Neural crest cell (in vitro differentiated cells): ENCODE measurements around the gene BAZ2B. TPM values are rescaled to one million over a fixed set of nuclear protein-coding genes. Genes with fewer than 3 reads are reported as not detected.

Experiments
- DNase-seq: peaks from one replicate; pipeline ENCODE4 v3.0.0; 2021; ENCODE audit warnings: low read depth, mixed read lengths, low spot score
- H3K27ac Mint-ChIP-seq: one replicate; pipeline ENCODE4 v1.8.0; 2021; ENCODE audit warnings: mild to moderate bottlenecking, mixed read lengths; ENCODE audit not compliant: unreplicated experiment
- H3K27me3 Mint-ChIP-seq: 2 replicates; pipeline ENCODE4 v1.8.0; 2021; ENCODE audit warnings: low read depth, mild to moderate bottlenecking, mixed read lengths
- H3K36me3 Mint-ChIP-seq: 2 replicates; pipeline ENCODE4 v1.8.0; 2021; ENCODE audit warnings: low read depth, mild to moderate bottlenecking, mixed read lengths
- H3K4me1 Mint-ChIP-seq: 2 replicates; pipeline ENCODE4 v1.8.0; 2021; ENCODE audit warnings: mixed read lengths
- H3K4me3 Mint-ChIP-seq: one replicate; pipeline ENCODE4 v1.8.0; 2021; ENCODE audit warnings: mild to moderate bottlenecking, mixed read lengths
- H3K9me3 Mint-ChIP-seq: 2 replicates; pipeline ENCODE4 v1.8.0; 2021; ENCODE audit warnings: mixed read lengths
- total RNA-seq: library from RNA; stranded (reverse); gene quantifications from 2 replicates; pipeline ENCODE4 v1.2.1, GENCODE V29; 2021
- TF ChIP-seq, protein P1 (sequence below): fragments of 200-600 bp; sonication (generic); conservative IDR thresholded peaks from 2 replicates; pipeline ENCODE4 v1.5.0; 2021; ENCODE audit warnings: antibody characterized with exemption, mild to moderate bottlenecking

Gene BAZ2B
- total RNA-seq, 1 donor from 2014 or later, result 65.9 TPM

DNA sequence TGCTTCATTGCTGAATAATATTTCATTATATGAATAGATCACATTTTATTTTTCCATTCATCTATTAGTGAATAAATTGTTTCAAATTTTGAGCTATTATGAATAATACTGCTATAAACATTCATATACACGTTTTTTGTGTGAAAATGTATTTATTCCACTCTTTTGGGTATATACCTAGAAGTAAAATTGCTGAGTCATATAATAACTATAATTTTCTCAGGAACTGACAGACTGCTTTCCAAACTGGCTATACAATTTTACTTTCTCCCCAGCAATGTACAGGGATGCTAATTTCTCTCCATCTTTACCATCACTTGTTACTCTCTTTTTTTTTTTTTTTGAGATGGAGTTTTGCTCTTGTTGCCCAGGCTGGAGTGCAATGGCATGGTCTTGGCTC is 35.5 kb upstream of the BAZ2B start:
- TF ChIP-seq, protein P1, sequence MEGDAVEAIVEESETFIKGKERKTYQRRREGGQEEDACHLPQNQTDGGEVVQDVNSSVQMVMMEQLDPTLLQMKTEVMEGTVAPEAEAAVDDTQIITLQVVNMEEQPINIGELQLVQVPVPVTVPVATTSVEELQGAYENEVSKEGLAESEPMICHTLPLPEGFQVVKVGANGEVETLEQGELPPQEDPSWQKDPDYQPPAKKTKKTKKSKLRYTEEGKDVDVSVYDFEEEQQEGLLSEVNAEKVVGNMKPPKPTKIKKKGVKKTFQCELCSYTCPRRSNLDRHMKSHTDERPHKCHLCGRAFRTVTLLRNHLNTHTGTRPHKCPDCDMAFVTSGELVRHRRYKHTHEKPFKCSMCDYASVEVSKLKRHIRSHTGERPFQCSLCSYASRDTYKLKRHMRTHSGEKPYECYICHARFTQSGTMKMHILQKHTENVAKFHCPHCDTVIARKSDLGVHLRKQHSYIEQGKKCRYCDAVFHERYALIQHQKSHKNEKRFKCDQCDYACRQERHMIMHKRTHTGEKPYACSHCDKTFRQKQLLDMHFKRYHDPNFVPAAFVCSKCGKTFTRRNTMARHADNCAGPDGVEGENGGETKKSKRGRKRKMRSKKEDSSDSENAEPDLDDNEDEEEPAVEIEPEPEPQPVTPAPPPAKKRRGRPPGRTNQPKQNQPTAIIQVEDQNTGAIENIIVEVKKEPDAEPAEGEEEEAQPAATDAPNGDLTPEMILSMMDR, result no peak
- H3K4me1 Mint-ChIP-seq, result no peaks in the 10 kb centered on the region
- H3K9me3 Mint-ChIP-seq, result peaks cover 17% of the 10 kb centered on the region
- no peak overlapping the region for H3K4me3 Mint-ChIP-seq
- H3K27ac Mint-ChIP-seq, result no peak overlapping the region
- DNase-seq, result no peak
- H3K36me3 Mint-ChIP-seq, result peaks cover 9% of the 10 kb centered on the region
- H3K27me3 Mint-ChIP-seq, result no peaks in the 10 kb centered on the region

DNA sequence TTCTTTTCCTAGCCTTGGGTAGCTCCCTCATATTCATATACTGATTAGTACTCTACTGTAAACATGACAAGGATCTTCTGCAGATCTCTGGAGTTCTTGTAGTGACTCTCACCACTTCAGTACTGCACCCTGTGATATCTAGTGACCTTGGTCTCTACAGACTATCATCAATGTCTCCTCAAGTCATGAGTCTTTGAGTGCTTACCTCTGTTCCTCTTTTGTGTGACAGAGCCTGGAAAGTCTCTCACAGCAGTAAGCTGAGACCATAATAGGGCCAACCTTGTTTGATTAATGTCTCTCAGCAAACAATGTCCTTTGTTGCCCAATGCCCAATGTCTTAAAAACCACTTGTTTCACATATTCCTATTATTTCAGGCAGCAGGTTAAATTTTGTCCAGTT is 34.2 kb upstream of the BAZ2B start:
- H3K9me3 Mint-ChIP-seq, result peaks cover 15% of the 10 kb centered on the region
- no peak overlapping the region for H3K27ac Mint-ChIP-seq
- H3K4me1 Mint-ChIP-seq, result no peaks in the 10 kb centered on the region
- no peak for DNase-seq
- H3K4me3 Mint-ChIP-seq, result no peak overlapping the region
- TF ChIP-seq, protein P1, result no peak
- peaks cover 6% of the 10 kb centered on the region for H3K36me3 Mint-ChIP-seq
- H3K27me3 Mint-ChIP-seq, result no peaks in the 10 kb centered on the region

GRCh38 chr2:159648643-159649042 is 32.3 kb upstream of the BAZ2B start:
- Mint-ChIP-seq H3K27ac (no peak overlapping the region), H3K9me3 (peaks cover 14% of the 10 kb centered on the region), H3K36me3 (peaks cover 5% of the 10 kb centered on the region), H3K4me3 (no peak overlapping the region), H3K27me3 (no peaks in the 10 kb centered on the region), H3K4me1 (no peaks in the 10 kb centered on the region)
- TF ChIP-seq, protein P1, result no peak
- DNase-seq, result no peak

- Mint-ChIP-seq H3K4me3 (no peak overlapping the region), H3K27me3 (no peaks in the 10 kb centered on the region), H3K27ac (no peak overlapping the region), H3K9me3 (peaks cover 14% of the 10 kb centered on the region), H3K36me3 (peaks cover 5% of the 10 kb centered on the region), H3K4me1 (no peaks in the 10 kb centered on the region)
- DNase-seq, result no peak
- TF ChIP-seq, protein P1, result no peak
These were observed 31.3 kb upstream of the BAZ2B start for GRCh38 chr2:159647667-159648066.

- Mint-ChIP-seq H3K4me1 (no peaks in the 10 kb centered on the region), H3K9me3 (peaks cover 12% of the 10 kb centered on the region), H3K27ac (no peak overlapping the region), H3K36me3 (peaks cover 16% of the 10 kb centered on the region), H3K4me3 (no peak overlapping the region), H3K27me3 (no peaks in the 10 kb centered on the region)
- no peak for DNase-seq
- TF ChIP-seq, protein P1, result no peak
These were observed 23.8 kb upstream of the BAZ2B start for GRCh38 chr2:159640176-159640575.

DNA sequence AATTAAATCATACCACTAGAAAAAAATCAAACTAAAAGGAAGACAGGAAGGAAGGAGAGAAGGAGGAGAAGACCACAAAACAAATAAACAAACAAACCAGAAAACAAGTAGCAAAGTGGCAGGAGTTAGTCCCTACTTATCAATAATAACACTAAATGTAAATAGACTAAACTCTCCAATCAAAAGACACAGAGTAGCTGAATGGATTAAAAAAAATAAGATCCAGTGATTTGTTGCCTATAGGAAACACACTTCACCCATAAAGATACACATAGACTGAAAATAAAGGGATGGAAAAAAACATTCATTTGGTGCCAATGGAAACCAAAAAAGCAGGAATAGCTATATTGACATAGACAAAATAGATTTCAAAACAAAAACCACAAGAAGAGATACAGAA is 23.4 kb upstream of the BAZ2B start:
- Mint-ChIP-seq H3K27ac (no peak overlapping the region), H3K4me1 (no peaks in the 10 kb centered on the region), H3K9me3 (peaks cover 12% of the 10 kb centered on the region), H3K4me3 (no peak overlapping the region), H3K27me3 (no peaks in the 10 kb centered on the region), H3K36me3 (peaks cover 16% of the 10 kb centered on the region)
- no peak for DNase-seq
- TF ChIP-seq, protein P1, result no peak
